Upper lobe of left lung (tissue), 6 donors: ENCODE results near the gene S100A4. TPM values are rescaled to one million over a fixed set of nuclear protein-coding genes. Genes with fewer than 3 reads are reported as not detected.
"Not testable (repeated sequence)": the region's sequence is repeated elsewhere in the genome, so short reads cannot be mapped to it uniquely, and the experiment has no call there.

Experiments
- ATAC-seq, 2 donors: fragments of 200-7000 bp; cut with Tn5 transposase; one replicate each; pipeline ENCODE4 v1.9.1; 2022; ENCODE audit warnings: mild to moderate bottlenecking in 2 of 2, moderate library complexity in 2 of 2; ENCODE audit not compliant: low FRiP score in 2 of 2
- DNase-seq, 2 donors: peaks; one replicate each; pipeline ENCODE4 v3.0.0-alpha.2; 2019 to 2020
- H3K27ac ChIP-seq, 4 donors: fragments of 200-600 bp; sonication (generic); one replicate each; pipeline ENCODE4 v1.5.1; 2016 to 2019
- H3K27me3 ChIP-seq, 4 donors: fragments of 200-600 bp; sonication (generic); one replicate each; pipeline ENCODE4 v1.5.1; 2017 to 2019
- H3K36me3 ChIP-seq, 4 donors: fragments of 200-600 bp; sonication (generic); one replicate each; pipeline ENCODE4 v1.5.1; 2016 to 2019
- H3K4me1 ChIP-seq, 4 donors: fragments of 200-600 bp; sonication (generic); one replicate each; pipeline ENCODE4 v1.5.1; 2018 to 2019
- H3K4me3 ChIP-seq, 4 donors: fragments of 200-600 bp; sonication (generic); one replicate each; pipeline ENCODE4 v1.5.1; 2017 to 2019; ENCODE audit warnings: mild to moderate bottlenecking in 2 of 4, moderate library complexity in 1 of 4
- H3K9me3 ChIP-seq, 4 donors: fragments of 200-600 bp; sonication (generic); one replicate each; pipeline ENCODE4 v1.5.1; 2018 to 2019
- EP300 ChIP-seq, 4 donors: sonication (generic); formaldehyde crosslinking; IDR thresholded peaks; one replicate each; pipeline ENCODE4 v1.5.1; 2017; ENCODE audit warnings: antibody characterized with exemption in 4 of 4, control low read depth in 2 of 4
- POLR2A ChIP-seq, 4 donors: fragments of 450-650 bp; IDR thresholded peaks; one replicate each; pipeline ENCODE4 v1.5.1; 2016 to 2017; ENCODE audit warnings: antibody characterized with exemption in 4 of 4, mild to moderate bottlenecking in 2 of 4
- POLR2AphosphoS5 ChIP-seq, 2 donors: sonication (generic); formaldehyde crosslinking; IDR thresholded peaks; one replicate each; pipeline ENCODE4 v1.5.1; 2017; ENCODE audit warnings: antibody characterized with exemption in 2 of 2
- WGBS, 2 donors: methylation state at CpG; one replicate each; pipeline ENCODE4 v1.1.5; 2017 to 2018; 5-methylcytosine and 5-hydroxymethylcytosine counted together
- total RNA-seq, 6 donors: library from RNA; depleted of rRNA in 4 of 6; stranded (reverse); fragments of >200 nt in 4 of 6; gene quantifications; one replicate each; pipeline versions ENCODE4 v1.1.0 to v1.2.1, GENCODE V29; 2016 to 2021
- TF ChIP-seq, protein P1 (sequence below), 6 experiments: fragments of 450-650 bp in 4 of 6; fragments of 200-600 bp in 2 of 6; sonication (generic) in 2 of 6; IDR thresholded peaks; one replicate each; pipeline ENCODE4 v1.5.1; 2016 to 2019; ENCODE audit warnings: antibody characterized with exemption in 6 of 6
- donor health status: DM: no; HTN: no; CAD: no; lungs with moderate emphysema.
- donor health status: DM: no; HTN: yes; CAD: no; lungs with severe emphysema.

Gene S100A4
- total RNA-seq, 6 donors from 2014 or later: 234 to 983 (median 633) TPM

DNA sequence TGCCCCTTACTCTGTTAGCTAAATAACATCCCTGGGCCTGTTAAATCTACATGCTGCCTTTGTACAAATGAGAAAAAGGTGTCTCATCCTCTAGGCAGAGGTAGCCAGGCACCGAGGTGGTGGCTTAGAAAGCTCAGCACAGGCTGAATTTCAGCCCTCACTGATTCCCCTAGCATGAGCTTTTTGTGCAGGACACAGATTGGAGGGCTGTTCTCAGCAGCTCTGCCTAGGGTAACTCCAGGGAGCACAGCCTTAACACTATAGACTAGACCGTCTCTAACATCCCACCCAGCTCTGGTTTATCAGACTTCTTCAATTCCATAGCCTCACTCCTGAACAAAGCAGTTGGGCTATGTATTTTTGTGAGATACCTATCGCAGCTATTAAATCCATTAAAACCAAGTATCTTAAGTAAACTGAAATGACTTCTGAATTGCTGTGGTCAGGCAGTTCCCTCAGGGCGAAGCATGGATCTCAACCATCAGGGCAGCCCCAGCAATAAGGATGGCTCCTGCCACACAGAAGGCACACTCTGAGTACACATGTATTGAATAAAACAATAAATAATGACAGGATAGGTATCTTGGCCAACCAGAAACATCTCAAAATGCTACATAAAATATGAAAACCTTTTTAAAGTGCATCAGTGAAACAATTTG, 24.7 kb downstream of the S100A4 start:
- no peaks in the 10 kb centered on the region for H3K9me3 ChIP-seq
- no peaks in the 10 kb centered on the region for H3K36me3 ChIP-seq
- no peak overlapping the region for H3K4me3 ChIP-seq
- TF ChIP-seq, protein P1, sequence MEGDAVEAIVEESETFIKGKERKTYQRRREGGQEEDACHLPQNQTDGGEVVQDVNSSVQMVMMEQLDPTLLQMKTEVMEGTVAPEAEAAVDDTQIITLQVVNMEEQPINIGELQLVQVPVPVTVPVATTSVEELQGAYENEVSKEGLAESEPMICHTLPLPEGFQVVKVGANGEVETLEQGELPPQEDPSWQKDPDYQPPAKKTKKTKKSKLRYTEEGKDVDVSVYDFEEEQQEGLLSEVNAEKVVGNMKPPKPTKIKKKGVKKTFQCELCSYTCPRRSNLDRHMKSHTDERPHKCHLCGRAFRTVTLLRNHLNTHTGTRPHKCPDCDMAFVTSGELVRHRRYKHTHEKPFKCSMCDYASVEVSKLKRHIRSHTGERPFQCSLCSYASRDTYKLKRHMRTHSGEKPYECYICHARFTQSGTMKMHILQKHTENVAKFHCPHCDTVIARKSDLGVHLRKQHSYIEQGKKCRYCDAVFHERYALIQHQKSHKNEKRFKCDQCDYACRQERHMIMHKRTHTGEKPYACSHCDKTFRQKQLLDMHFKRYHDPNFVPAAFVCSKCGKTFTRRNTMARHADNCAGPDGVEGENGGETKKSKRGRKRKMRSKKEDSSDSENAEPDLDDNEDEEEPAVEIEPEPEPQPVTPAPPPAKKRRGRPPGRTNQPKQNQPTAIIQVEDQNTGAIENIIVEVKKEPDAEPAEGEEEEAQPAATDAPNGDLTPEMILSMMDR (IDR thresholded peaks at IDR 0.05): no peak
- no peak for TF ChIP-seq POLR2A (IDR thresholded peaks at IDR 0.05)
- no peak for TF ChIP-seq POLR2AphosphoS5 (IDR thresholded peaks at IDR 0.05)
- DNase-seq: no peak
- 91 to 93% methylated on average over 4 of the region's 4 CpGs for WGBS, 2 donors
- peaks cover 5 to 12% (median 8%) of the 10 kb centered on the region in 4 donors for H3K4me1 ChIP-seq
- H3K27me3 ChIP-seq: no peaks in the 10 kb centered on the region
- no peak for ATAC-seq
- no peak overlapping the region for H3K27ac ChIP-seq

DNA sequence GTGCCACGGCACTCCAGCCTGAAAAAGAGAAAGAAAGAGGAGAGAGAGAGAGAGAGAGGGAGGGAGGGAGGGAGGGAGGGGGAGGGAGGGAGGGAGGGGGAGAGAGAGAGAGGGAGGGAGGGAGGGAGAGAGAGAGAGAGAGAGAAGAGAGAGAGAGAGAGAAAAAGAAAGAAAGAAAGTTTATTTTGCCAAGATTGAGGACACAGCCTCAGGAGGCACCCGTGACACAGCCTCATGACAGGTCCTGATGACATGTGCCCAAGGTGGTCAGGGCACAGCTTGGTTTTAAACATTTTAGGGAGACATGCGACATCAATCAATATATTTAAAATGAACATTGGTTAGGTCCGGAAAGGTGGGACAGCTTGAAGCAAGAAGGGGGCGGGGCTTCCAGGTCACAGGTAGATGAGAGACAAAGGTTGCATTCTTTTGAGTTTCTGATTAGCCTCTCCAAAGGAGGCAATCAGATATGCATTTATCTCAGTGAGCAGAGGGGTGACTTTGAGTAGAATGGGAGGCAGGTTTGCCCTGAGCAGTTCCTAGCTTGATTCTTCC, 25.4 kb downstream of the S100A4 start:
- H3K27me3 ChIP-seq, H3K4me3 ChIP-seq, DNase-seq, H3K36me3 ChIP-seq, H3K27ac ChIP-seq, ATAC-seq, H3K9me3 ChIP-seq: not testable (repeated sequence)
- peaks cover 12 to 16% (median 15%) of the 10 kb centered on the region in 4 donors for H3K4me1 ChIP-seq
- 88 to 91% methylated on average over 5 of the region's 5 CpGs for WGBS, 2 donors

DNA sequence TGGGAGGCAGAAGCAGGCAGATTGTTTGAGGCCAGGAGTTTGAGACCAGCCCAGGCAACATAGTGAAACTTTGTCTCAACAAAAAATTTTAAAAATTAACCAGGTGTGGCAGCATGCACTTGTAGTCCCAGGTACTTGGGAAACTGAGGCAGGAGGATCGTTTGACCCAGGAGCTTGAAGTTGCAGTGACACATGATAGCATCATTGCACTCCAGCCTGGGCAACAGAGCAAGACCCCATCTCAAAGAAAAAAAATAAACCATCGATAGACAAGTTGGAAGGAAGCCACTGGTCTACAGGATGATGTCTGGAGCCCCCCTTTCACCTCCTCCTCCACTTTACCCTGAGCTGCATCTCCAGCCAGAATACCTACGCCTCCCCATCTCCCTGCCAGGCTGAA, 26.4 kb downstream of the S100A4 start:
- WGBS, 2 donors: 83 to 88% methylated on average over 3 of the region's 3 CpGs
- DNase-seq: no peak
- no peaks in the 10 kb centered on the region for H3K36me3 ChIP-seq

DNA sequence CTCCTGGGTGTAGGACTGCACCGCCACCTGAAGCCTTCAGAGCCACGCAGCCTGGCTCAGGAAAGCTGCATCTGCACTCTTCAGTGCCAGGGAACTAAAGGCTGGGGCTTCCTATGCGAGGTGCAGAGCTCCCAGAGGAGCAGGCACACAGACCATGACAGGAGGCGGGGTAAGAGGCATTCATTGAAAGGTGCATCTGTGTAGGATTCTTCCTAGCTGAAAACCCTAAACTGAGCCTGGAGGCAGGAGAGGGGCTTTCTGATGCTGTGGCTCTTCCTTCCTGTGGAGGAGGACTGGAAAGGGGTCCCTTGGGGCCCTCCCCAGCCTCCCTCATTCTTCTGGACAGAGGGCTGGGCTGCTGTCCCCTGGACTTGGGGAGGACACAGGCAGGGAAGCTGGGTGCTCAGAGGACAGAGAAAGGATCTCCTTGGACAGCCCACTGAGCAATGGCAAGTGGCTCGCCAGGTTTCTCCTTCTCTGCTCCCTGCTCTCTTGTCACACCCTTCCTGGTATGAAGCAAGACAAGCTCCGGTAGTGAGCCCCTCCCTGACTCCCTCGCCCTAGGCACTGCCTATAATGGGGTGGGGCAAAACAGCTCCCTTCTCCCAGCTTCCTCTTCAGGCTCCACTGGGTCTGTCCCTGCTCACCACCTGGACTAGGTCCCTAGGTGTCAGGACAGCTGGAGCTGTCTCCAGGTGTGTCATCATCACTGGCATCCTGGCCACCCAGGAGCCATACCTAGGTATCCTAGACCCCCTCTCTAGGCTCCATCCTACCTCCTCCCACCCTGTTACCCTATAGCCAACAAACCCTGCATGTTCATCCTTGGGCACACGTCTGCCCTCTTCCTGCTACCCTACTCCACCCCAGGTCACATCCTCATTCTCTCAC, 29.9 kb downstream of the S100A4 start:
- Histone ChIP-seq H3K9me3 (no peaks in the 10 kb centered on the region), H3K4me1 (peaks cover 14 to 25% (median 19%) of the 10 kb centered on the region in 4 donors), H3K4me3 (no peak overlapping the region), H3K27ac (peak overlapping the region; percentile 9 to 84 (median 56)), H3K27me3 (no peaks in the 10 kb centered on the region), H3K36me3 (no peaks in the 10 kb centered on the region)
- ATAC-seq (peak; percentile 59 to 88), DNase-seq (peak in 1 of 2 donors; percentile 89)
- 46 to 52% methylated on average over 6 to 8 of the region's 8 CpGs for WGBS, 2 donors
- TF ChIP-seq, protein P1 (IDR thresholded peaks at IDR 0.05): no peak
- TF ChIP-seq POLR2AphosphoS5 (IDR thresholded peaks at IDR 0.05) (peak in 1 of 2 donors; percentile 29), EP300 (IDR thresholded peaks at IDR 0.05) (no peak), POLR2A (IDR thresholded peaks at IDR 0.05) (peak in 1 of 4 donors; percentile 51)

More for the DNA sequence above, 26.4 kb downstream of the S100A4 start:
- no peaks in the 10 kb centered on the region for H3K27me3 ChIP-seq
- H3K4me1 ChIP-seq: peaks cover 14 to 19% (median 17%) of the 10 kb centered on the region in 4 donors
- TF ChIP-seq, protein P1 (IDR thresholded peaks at IDR 0.05): no peak
- TF ChIP-seq EP300 (IDR thresholded peaks at IDR 0.05): no peak
- TF ChIP-seq POLR2AphosphoS5 (IDR thresholded peaks at IDR 0.05): no peak
- no peak for TF ChIP-seq POLR2A (IDR thresholded peaks at IDR 0.05)
- no peaks in the 10 kb centered on the region for H3K9me3 ChIP-seq
- no peak overlapping the region for H3K4me3 ChIP-seq
- no peak overlapping the region for H3K27ac ChIP-seq
- no peak for ATAC-seq

DNA sequence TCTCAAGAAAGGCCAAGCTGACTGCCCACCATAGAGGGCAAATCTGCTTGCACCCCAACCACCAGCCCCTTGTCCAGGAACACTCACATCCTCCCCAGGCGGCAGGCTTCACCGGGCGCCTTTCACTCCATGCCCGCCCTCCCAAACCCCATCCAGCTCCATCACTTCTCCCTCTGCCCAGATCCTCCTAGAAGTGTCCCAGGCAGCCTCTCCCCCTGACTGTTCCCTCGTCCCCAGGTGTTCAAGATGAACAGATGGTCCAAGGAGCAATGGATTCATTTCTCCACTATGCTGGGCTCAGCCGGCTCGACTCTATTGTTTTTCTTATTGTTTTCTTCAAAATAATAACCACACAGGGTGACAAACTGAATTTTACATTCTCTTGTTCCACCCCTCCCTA, 31.9 kb downstream of the S100A4 start:
- WGBS, 2 donors: 91 to 92% methylated on average over 7 of the region's 7 CpGs

More for the DNA sequence above, 31.9 kb downstream of the S100A4 start:
- Histone ChIP-seq H3K4me1 (peaks cover 14 to 27% (median 19%) of the 10 kb centered on the region in 4 donors), H3K36me3 (no peaks in the 10 kb centered on the region), H3K4me3 (no peak overlapping the region), H3K9me3 (no peaks in the 10 kb centered on the region), H3K27me3 (no peaks in the 10 kb centered on the region), H3K27ac (no peak overlapping the region)
- ATAC-seq: no peak
- DNase-seq: no peak
- TF ChIP-seq, protein P1 (IDR thresholded peaks at IDR 0.05): no peak
- no peak for TF ChIP-seq POLR2A (IDR thresholded peaks at IDR 0.05)
- TF ChIP-seq POLR2AphosphoS5 (IDR thresholded peaks at IDR 0.05): no peak
- no peak for TF ChIP-seq EP300 (IDR thresholded peaks at IDR 0.05)
